Testis (tissue), 3 donors: Measurements from ENCODE around the gene BCR. TPM values are rescaled to one million over a fixed set of nuclear protein-coding genes. Genes with fewer than 3 reads are reported as not detected.

ENCODE experiments used
- DNase-seq: peaks from one replicate; pipeline ENCODE4 v3.0.0-alpha.2; 2019
- H3K27ac ChIP-seq, 2 donors: fragments of 200-600 bp; sonication (generic); one replicate each; pipeline ENCODE4 v1.5.1; 2019
- H3K27me3 ChIP-seq: fragments of 200-600 bp; sonication (generic); one replicate; pipeline ENCODE4 v1.5.1; 2019
- H3K36me3 ChIP-seq: fragments of 200-600 bp; sonication (generic); one replicate; pipeline ENCODE4 v1.5.1; 2017; ENCODE audit warnings: low read depth; ENCODE audit errors: missing control alignments
- H3K4me1 ChIP-seq: fragments of 200-600 bp; sonication (generic); one replicate; pipeline ENCODE4 v1.5.1; 2019
- H3K4me3 ChIP-seq, 2 donors: fragments of 200-600 bp; sonication (generic); one replicate each; pipeline ENCODE4 v1.5.1; 2017 to 2019
- H3K9me3 ChIP-seq: fragments of 200-600 bp; sonication (generic); one replicate; pipeline ENCODE4 v1.5.1; 2017
- CTCF ChIP-seq, 3 experiments: fragments of 450-650 bp in 2 of 3; fragments of 200-600 bp in 1 of 3; sonication (generic) in 1 of 3; IDR thresholded peaks; one replicate each; pipeline ENCODE4 v1.5.1; 2016 to 2019; ENCODE audit warnings: antibody characterized with exemption in 3 of 3, mild to moderate bottlenecking in 2 of 3, moderate library complexity in 1 of 3
- POLR2A ChIP-seq: fragments of 450-650 bp; IDR thresholded peaks from one replicate; pipeline ENCODE4 v1.6.1; 2017; ENCODE audit warnings: antibody characterized with exemption, mild to moderate bottlenecking, moderate library complexity
- WGBS, 2 donors: methylation state at CpG; one replicate each; pipeline ENCODE4 v1.1.5; 2018; 5-methylcytosine and 5-hydroxymethylcytosine counted together
- intact Hi-C: fragments of 100-400 bp; cut with DNase I; formaldehyde crosslinking; loops from one replicate; pipeline ENCODE4 v1.15.1; 2023; ENCODE audit warnings: low total_unique reads
- polyA plus RNA-seq: library from polyadenylated mRNA; stranded (reverse); fragments of 350-450 nt; fragmentation: Illumina TruSeq; extraction: RNeasy Lipid Tissue Mini Kit (QIAGEN cat#74804); gene quantifications from one replicate; pipeline ENCODE4 v1.2.3, GENCODE V29; 2014; ENCODE audit warnings: low read depth, low replicate concordance; ENCODE audit not compliant: insufficient read depth
- total RNA-seq, 2 donors: library from RNA; depleted of rRNA; stranded (reverse); fragments of >200 nt; gene quantifications; one replicate each; pipeline ENCODE4 v1.2.3, GENCODE V29; 2016

Gene BCR
- total and polyA plus RNA-seq, 3 donors from 2014 or later: 52.5 to 108 (median 105) TPM

GRCh38 chr22:23351321-23351720 lies 171.0 kb downstream of the BCR start:
- intact Hi-C loops: no loop called here
- Histone ChIP-seq H3K9me3 (no peaks in the 10 kb centered on the region), H3K36me3 (no peaks in the 10 kb centered on the region), H3K27ac (no peak overlapping the region), H3K4me3 (no peak overlapping the region), H3K27me3 (no peaks in the 10 kb centered on the region), H3K4me1 (no peaks in the 10 kb centered on the region)
- 63 to 85% methylated on average over 1 of the region's 1 CpG for WGBS, 2 donors
- TF ChIP-seq CTCF (IDR thresholded peaks at IDR 0.05) (no peak), POLR2A (no peak)
- DNase-seq: no peak

- intact Hi-C loops: no loop called here
- Histone ChIP-seq H3K36me3 (no peaks in the 10 kb centered on the region), H3K4me3 (no peak overlapping the region), H3K27me3 (no peaks in the 10 kb centered on the region), H3K9me3 (no peaks in the 10 kb centered on the region), H3K4me1 (no peaks in the 10 kb centered on the region), H3K27ac (no peak overlapping the region)
- 79 to 94% methylated on average over 1 of the region's 1 CpG for WGBS, 2 donors
- TF ChIP-seq CTCF (IDR thresholded peaks at IDR 0.05) (no peak), POLR2A (no peak)
- no peak for DNase-seq
These were observed 172.7 kb downstream of the BCR start for GRCh38 chr22:23353004-23353403.

- Histone ChIP-seq H3K4me1 (no peaks in the 10 kb centered on the region), H3K4me3 (no peak overlapping the region), H3K27me3 (no peaks in the 10 kb centered on the region), H3K36me3 (no peaks in the 10 kb centered on the region), H3K9me3 (no peaks in the 10 kb centered on the region), H3K27ac (no peak overlapping the region)
- 92 to 95% methylated on average over 1 of the region's 1 CpG for WGBS, 2 donors
- TF ChIP-seq POLR2A (no peak), CTCF (IDR thresholded peaks at IDR 0.05) (no peak)
- DNase-seq: no peak
- intact Hi-C loops: no loop called here
These were observed 173.4 kb downstream of the BCR start for GRCh38 chr22:23353696-23354095.

GRCh38 chr22:23356094-23356493 lies 175.8 kb downstream of the BCR start:
- Histone ChIP-seq H3K4me3 (no peak overlapping the region), H3K27ac (no peak overlapping the region), H3K27me3 (no peaks in the 10 kb centered on the region), H3K4me1 (no peaks in the 10 kb centered on the region), H3K9me3 (no peaks in the 10 kb centered on the region), H3K36me3 (no peaks in the 10 kb centered on the region)
- TF ChIP-seq CTCF (IDR thresholded peaks at IDR 0.05) (no peak), POLR2A (no peak)
- DNase-seq: no peak
- intact Hi-C loops: no loop called here
- 66 to 70% methylated on average over 4 of the region's 4 CpGs for WGBS, 2 donors

- H3K36me3 ChIP-seq: no peaks in the 10 kb centered on the region
- H3K9me3 ChIP-seq: no peaks in the 10 kb centered on the region
- intact Hi-C loops: no loop called here
- no peak overlapping the region for H3K27ac ChIP-seq
- H3K27me3 ChIP-seq: no peaks in the 10 kb centered on the region
- TF ChIP-seq POLR2A (no peak), CTCF (IDR thresholded peaks at IDR 0.05) (no peak)
- H3K4me1 ChIP-seq: no peaks in the 10 kb centered on the region
- no peak for DNase-seq
- no peak overlapping the region for H3K4me3 ChIP-seq
- WGBS, 2 donors: 68 to 73% methylated on average over 14 of the region's 14 CpGs
These were observed 176.7 kb downstream of the BCR start for GRCh38 chr22:23357053-23357452.
